Activated CD8-positive, alpha-beta memory T cell treated with anti-CD3 and anti-CD28 coated beads, Interleukin-2, amount 50 U/mL, for 1 hour (primary cell): ENCODE data around the gene SLC33A1.

ENCODE experiments used
- DNase-seq: peaks from one replicate; pipeline ENCODE4 v3.0.0-alpha.2; 2020; ENCODE audit errors: extremely low read depth

SLC33A1 gene

GRCh38 chr3:155791190-155791589, 63.0 kb downstream of the SLC33A1 start:
- DNase-seq, result no peak

DNA sequence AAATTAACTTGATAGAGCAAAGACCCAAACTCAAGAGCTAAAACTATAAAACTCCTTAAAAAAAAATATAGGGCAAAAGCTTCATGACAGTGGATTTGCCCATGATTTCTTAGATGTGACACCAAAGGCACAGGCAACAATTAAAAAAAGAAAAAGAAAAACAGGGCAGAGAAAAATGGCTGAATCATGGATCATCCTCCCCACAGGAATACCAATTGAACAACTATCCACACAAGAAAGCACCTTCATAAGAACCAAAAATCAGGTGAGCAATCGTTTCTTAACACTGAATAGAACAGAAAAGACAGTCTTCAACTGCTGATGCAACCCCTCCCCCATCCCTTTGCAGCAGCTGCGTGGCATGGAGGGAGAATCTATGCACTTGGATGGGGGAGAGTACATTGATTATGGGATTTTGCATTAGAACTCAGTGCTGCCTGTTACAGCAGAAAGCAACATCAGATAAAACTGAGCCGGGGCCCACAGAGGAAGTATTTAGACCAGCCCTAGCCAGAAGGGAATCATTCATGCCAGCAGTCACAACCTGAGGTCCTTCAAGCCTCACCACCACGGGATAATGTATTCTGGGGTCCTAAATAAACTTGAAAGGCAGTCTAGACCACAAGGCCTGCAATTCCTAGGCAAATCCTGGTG, 63.8 kb downstream of the SLC33A1 start:
- no peak for DNase-seq

DNA sequence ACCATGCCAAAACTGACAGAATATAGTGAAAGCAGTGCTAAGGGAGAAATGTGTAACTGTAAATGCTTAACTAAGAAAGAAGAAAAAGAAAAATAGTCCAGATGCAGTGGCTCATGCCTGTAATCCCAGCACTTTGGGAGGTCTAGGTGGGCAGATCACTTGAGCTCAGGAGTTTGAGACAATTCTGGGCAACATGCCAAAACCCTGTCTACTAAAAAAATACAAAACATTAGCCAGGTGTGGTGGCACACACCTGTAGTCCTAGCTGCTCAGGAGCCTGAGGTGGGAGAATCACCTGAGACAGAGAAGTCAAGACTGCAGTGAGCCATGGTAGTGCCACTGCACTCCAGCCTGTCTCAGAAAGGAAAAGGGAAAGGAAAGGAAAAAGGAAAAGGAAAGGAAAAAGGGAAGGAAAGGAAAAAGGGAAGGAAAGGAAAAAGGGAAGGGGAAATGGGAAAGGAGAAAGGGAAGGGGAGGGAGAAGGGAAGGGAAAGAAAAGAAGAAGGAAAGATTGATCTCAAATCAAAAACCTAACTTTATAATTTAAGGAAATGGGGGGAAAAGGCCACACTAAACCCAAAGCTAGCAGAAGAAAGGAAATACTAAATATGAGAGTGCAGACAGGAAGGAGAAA, 68.4 kb downstream of the SLC33A1 start:
- DNase-seq, result no peak

GRCh38 chr3:155782390-155782953, 71.8 kb downstream of the SLC33A1 start:
- no peak for DNase-seq

DNA sequence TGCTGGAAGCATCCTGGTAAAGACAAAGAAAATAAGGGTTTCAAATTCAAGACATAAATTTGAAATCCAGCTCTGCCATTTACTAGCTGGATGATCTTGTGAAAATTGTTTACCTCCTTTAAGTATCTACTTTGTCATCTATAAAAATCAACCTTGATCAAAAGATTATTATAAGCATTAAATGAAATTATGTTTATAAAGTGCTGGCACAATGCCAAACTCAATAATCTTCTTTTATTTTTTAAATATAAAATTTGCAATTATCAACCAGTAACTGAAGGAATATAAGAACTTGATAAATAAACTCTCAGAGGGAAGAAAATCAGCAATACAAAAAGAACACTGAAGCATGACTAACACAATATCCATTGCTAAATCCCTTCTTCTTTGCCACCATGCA, 73.9 kb downstream of the SLC33A1 start:
- no peak for DNase-seq

DNA sequence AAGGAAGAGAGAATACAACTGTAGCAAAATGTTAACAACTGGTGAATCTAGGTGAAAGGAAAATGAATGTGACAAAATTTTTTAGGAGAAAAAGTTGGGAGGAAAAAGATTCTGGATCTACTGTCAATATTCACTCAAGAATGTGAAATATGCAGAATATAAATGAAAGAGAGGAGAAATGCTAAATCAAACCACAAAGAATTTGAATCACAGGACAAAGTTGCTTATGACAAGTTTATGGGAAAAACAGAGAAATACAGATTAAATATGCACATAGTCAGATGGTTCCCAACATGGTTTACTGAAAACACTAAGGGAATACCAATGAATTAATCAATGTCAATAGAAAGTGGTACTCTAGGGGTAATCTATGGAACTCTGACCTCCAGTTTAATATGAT, 75.8 kb downstream of the SLC33A1 start:
- no peak for DNase-seq

DNA sequence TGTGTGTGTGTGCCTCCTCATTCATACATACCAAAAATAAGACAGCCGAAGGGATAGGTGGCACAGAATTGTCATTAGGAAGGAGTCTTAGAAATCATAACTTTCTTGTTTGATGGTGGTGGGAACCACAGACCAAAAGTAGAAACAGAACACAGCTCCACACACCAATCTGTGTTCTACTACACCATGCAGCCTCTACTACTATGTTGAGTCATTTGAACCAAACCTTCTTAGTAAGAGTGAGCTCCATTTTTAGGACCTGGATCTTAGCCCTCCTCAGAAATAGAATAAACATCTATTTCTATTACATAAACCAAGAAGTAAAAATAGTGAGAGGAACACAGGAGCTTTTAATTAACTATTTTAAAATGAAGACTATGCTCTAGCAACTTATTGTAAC, 81.4 kb downstream of the SLC33A1 start:
- no peak for DNase-seq

DNA sequence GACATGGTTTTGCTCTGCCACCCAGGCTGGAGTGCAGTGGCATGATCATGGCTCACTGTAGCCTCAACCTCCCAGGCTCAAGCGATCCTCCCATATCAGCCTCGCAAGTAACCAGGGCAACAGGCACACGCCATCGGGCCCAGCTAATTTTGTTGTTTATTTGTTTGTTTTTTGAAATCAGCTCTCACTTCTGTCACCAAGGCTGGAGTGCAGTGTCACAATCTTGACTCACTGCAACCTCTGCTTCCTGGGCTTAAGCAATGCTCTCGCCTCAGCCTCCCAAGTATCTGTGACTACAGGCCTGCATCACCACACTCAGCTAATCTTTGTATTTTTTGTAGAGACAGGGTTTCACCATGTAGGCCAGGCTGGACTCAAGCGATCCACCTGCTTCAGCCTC, 83.1 kb downstream of the SLC33A1 start:
- no peak for DNase-seq
